CD4-positive, alpha-beta T cell treated with Interleukin-17A for 4 hours (primary cell): ENCODE measurements around the gene RD3L.

Experiments used
- DNase-seq: peaks from one replicate; pipeline ENCODE4 v3.0.0-alpha.2; 2020; ENCODE audit warnings: mixed read lengths

The RD3L gene

DNA sequence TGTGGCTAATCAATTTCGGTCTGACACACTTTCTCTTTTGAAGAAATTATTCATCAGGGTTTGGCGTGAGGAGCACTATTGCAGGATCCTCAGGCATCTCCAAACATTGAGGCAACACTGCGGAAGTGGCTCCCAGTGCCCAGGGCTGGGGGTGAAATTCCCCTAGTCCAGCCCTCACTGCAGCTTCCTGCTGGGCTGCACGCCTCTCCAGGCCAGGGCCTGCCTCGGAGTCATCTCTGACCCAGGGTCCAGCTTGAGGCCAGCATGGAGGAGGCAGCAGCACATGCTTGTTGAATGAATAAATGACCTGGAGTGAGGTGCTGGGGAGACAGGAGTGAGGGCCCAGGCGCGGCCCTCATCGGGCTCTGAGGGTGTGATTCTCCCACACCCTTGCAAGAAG is 50.1 kb downstream of the RD3L start:
- no peak for DNase-seq

DNA sequence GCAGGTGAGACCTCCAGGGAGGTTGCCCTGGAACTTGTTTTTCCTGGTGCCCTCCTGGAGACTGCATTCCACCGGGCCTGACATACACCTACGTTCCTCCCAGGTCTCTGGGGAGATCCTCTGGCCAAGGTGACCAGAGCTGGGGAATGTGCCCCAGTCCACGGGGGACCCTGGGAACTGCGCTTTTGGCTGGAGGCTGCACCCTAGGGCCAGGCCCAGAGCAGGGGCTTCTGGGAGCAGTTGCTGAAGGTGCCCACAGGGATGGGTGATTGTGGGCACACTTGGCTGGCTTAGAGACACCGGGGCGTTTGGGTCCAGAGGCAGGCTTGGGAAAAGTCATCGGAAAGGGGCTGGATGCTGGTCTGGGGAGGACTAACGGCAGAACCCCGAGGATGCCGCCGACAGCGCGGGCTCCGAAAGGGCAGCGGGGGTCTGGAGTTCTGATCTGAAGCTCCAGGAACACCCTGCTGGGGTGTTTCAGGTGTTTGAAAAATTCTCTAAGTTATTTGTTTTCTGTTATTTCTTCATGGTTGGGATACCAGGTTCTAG is 50.6 kb downstream of the RD3L start:
- no peak for DNase-seq

DNA sequence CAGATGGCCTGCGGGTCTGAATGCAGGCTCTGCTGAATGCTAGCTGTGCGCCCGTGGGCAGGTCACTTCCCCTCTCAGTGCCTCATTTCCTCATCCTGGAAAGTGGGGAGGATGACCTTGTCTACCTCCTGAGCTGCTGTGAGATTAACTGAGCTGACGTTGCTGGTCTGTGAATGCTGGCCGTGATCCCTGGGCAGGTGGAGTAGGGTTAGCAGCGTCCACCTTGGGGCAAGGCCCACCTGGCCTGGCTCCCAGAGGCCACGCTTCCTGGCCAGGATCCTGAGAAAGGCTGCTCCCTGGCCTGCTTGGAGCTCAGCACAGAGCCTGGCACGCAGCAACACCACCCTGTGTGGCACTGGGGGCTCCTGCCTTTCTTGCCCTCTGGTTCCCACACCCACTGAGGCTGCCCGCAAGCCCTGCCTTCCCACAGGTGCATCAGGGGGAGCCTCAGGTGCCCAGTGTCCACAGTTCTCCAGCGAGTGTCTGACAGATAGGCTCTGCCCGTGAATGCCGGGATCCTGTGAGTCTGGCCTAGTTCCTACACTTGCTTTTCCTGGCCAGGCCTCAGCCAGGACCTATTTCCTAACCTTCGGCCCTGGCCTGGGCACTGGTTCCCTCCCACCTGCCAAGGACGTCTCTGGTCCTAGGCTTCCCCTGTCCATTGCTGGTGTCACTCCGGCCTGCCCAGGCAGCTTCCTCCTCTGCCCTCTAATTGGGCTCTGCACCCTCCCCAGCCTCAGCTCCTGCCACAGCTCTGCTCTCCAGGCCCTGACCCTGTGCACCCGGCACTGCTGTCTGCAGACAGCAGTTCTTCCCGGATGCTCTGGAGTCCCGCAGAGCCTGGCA is 51.3 kb downstream of the RD3L start:
- no peak for DNase-seq
